HUDEP-2 (cell line): ENCODE data around the gene SDCCAG8.

Source experiments
- DNase-seq, 76 experiments: peaks; one replicate each; lab custom pipeline; 2025; ENCODE audit not compliant: unreplicated experiment in 76 of 76; lab: John Stamatoyannopoulos, UW

SDCCAG8 gene

GRCh38 chr1:243253926-243254232, 2.0 kb upstream of the SDCCAG8 start:
- peak in 2 of 76 experiments; percentile 25 to 31 for DNase-seq

DNA sequence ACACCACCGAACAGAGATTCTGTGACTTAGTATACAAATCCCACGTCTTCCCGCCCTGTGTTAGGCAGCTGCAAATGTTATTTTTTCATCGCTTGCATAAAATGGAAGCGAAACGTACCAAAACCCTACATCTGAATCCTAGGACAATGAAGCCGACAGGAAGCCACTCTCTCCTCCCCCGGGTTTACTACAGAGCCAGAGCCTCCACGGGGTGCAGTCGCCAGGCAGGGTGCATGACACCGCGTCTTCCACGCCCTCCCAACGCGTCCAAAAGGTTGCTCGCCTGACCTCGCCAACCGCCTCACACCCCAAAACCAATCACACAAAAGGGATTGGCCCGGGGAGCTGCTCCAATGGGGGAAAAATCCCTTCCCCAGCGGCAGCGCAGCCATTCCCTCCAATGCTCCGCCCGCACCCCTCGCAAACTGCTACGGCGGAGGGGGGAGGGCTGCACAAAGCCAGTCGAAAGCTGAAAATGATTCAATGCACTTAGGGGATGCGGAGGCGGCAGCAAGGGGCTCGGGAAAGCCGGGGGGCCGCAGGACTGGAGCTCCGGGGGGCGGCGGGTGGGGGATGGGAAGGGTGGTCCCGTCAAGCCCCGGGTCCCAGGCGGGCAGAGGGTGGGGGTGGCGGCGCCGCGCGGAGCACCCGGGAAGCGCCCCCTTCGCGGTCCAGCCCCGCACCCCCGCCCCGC, 1.5 kb upstream of the SDCCAG8 start:
- DNase-seq, result peak in 73 of 76 experiments; percentile 10 to 77 (median 54)

DNA sequence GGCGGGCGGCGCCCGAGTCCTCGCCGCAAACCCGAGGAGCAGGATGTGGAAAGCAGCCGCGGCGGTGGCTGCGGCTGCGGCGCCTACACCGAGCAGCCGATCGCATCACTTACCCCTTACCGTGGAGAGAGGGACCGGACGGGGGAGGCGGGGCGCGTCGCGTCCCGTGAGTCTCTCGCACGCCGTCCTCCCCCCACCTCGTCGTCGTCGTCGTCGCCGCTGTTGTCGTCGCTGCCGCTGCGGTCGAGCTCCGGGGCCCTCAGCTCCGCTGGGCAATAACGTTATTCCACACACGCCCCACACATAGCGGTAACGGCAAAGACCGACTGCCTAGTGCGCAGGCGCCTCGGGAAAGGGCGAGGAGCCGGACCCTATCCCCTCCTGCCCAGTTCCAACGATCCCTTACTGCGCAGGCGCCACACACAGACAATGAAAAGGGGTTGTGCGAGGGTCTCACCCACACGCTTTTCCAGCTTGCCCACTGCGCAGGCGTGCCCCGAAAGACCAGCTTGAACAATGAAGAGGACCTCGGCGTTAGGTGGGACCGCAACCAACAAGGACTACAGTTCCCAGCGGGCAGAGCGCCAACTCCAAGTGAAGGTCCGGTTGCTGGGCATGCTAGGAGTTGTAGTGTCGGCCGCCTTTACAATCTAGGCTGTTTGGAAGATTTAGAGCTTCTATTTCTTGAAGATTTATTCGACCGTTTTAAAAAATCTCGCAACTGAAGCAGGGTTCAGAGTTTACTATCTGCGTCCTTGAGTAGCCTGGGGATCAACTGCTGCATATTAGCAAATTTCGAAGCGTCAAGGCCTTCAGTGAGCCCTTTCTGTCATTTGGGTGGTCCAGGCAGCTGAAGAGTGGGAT, 682 bp upstream of the SDCCAG8 start, which contains the start of gene CEP170:
TSS of gene CEP170 (minus strand) at position 355 of the 864 bp plus-strand sequence. CDS start 30,001 bp downstream, outside the sequence.
- peak in 75 of 76 experiments; percentile 55 to 97 (median 84) for DNase-seq

GRCh38 chr1:243256590-243256989, 749 bp downstream of the SDCCAG8 start:
- no peak for DNase-seq

DNA sequence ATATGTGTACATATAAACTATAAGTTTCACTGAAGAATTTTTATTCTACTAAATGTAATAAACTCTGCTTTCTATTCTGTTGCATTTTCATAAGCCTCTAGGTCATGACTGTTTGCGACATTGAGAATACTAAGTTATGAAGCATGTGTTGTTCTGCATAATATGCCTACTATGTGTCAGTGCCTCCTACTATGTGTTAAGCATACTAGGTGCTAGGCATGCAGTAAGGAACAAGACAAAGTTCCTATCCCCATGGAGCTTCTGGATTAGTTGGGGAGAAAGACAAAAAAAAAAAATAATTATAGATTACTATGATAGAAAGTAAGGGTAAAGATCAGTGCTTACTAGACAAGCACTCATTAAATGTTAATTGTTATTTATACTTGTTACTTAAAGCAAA, 1.3 kb downstream of the SDCCAG8 start:
- no peak for DNase-seq

DNA sequence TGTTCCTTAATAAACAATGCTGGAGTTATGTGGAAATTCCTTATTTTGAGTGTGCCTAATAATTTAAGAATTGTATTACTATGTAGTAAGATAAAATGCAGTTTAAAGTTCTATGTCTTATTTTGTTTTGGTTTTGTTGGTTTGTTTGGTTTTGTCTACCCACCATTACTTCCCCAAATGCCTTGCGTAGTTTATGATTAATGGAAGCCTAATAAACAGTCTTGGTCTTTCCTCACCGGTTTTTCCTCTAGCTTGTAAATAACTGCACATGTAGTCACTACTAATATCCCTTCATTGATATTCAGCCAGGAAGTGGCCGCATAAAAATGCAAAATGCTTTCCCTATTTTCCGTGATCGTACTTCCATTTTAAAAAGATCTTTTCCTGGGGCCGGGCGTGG, 2.9 kb downstream of the SDCCAG8 start:
- no peak for DNase-seq

- DNase-seq, result no peak
Observed at GRCh38 chr1:243260221-243260880, 4.5 kb downstream of the SDCCAG8 start.

GRCh38 chr1:243261390-243261789, 5.5 kb downstream of the SDCCAG8 start:
- DNase-seq, result no peak

DNA sequence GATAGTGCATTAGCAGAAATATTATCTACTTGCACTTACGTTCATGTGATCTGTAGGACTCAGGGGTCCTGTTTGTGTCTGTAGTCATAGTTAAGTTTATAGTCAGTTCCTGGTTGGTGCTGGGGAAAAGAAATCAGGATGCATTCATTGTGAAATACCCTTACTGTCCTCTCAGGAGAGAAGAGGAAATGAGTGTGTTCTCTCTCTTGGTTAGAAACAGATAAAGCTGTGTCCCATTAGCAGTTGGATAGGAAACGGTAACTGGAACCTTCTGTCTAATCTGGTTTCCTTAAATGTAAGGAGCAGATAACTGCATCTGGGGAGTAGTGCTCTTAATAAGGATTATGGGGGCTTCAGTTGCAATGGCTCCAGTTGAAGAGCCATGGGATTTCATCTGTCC, 8.9 kb downstream of the SDCCAG8 start:
- no peak for DNase-seq

- no peak for DNase-seq
Observed at GRCh38 chr1:243266231-243266630, 10.4 kb downstream of the SDCCAG8 start.

- no peak for DNase-seq
Observed at GRCh38 chr1:243267471-243267880, 11.6 kb downstream of the SDCCAG8 start.

DNA sequence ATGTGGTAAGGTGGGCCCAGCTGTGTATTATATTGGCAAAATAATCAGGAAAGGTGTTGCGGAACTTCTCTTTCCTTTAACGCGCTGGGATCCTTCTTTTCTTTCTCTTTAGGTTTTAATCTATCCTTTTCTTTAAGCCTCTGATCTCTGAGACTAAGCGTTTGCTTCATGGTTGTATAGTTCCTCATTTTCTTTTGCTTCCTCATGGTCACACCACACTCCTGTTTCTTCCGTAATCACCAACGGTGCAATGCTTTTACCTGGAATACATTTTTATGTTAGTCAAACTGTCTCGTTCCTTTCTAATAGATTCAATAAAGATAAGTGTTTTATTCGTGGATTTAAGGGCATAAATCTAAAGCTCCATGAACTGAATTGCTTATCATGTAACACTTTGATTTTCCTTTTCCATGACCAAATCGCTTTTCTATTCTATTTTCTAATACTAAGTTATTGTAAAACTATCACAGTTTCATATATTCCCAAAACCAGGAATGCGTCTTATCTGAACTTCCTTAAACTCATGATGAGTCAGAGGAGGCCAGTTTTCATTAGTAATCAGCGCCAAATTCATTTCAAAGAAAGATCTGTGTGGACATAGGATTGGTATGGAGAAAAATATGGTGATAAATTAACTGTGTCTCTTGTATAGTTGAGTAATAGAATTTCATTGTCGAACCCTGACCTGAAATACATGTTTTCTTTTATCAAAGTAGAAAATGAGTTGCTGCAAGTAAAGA, 12.2 kb downstream of the SDCCAG8 start:
- no peak for DNase-seq

- DNase-seq, result no peak
Observed at GRCh38 chr1:243268751-243269460, 13.1 kb downstream of the SDCCAG8 start.

DNA sequence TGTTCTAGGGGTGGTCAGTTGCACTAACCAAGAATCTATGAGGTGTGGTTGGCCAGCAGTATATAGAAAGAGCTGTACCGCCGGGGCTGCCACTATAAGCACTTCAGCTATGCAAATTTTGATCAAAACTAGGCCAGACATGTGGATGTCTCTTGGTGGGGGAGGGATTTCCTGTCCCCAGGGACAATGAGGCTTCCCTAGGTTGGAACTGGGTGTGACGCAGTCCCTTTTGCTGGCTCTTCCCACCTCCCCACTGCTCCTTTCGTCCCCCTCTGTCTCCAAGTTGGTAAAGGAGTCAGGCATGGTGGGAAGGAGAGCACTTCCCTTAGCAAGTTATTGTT, 13.6 kb downstream of the SDCCAG8 start:
- no peak for DNase-seq

DNA sequence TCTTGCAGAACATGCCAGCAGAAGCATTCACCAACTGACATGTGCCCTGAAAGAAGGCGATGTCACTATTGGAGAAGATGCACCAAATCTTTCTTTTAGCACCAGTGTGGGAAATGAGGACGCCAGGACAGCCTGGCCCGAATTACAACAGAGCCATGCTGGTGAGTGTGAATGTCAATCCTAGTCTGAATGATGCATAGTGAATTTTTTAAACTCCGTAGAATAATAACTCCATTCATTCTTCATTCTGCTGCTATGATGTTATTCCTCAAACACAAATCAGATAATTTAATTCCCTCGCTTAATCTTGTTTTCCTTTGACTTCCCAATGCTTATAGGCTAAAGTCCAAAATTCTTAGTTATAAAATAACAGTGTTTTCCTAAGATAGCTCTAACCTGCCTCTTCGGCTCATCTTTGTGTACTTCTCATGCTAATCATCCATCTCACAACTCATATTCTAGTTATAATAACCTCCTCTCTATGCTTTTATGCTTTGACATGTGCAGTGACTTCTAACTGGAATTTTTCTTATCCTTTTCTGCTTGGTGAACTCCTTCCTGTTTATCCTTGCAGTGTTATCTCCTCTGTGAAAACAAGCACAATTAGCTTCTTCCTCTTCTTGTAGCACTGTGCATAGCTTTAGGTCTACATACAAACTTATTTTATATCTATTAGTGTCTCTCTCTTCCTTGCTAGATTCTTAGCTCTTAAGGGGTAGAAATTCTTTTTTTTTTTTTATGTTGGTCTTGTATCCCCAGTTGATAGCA, 14.4 kb downstream of the SDCCAG8 start:
- DNase-seq, result no peak

GRCh38 chr1:243271996-243272395, 16.2 kb downstream of the SDCCAG8 start:
- no peak for DNase-seq

GRCh38 chr1:243272401-243272800, 16.6 kb downstream of the SDCCAG8 start:
- DNase-seq, result no peak

DNA sequence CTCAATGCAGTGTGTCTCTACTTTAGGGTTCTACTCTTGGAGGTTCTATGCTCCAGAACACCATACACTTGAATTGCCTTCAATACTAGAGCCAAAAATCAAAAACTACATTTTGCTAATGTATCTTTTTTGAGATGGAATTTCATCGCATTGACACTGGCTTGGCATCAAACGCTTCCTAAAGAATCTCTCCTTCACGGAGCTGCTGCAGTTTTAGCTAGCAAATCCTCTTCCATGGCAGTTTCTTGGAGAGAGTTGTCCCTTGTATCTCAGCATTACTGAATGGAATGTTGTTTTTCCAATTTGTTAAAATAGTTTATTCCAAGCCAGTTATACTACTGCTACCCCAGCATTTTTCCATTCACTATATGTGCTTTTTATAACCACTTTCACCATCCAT, 17.7 kb downstream of the SDCCAG8 start:
- no peak for DNase-seq

GRCh38 chr1:243273945-243274344, 18.1 kb downstream of the SDCCAG8 start:
- no peak for DNase-seq

DNA sequence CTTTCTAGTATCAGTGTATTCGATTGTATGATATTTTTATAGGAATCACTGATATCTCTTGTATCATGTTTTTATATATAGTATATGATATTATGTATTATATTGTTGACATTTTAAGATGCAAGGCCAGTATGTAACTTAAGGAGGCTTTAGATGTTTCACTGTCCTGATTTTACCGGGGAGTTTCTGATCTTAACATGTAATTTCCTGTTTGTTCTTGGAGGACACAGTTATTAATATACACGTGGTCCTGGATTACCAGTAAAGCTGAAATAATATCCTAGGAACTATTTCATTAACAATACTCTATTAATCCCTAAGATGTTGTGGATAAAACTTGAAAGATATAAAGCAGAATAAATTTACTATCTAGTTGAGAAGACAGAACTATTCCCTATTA, 19.5 kb downstream of the SDCCAG8 start:
- no peak for DNase-seq
